HEK293 (cell line): ENCODE measurements around the gene DYNLRB1.

ENCODE experiments used
- GLI4 ChIP-seq: fragments of 450-650 bp; formaldehyde crosslinking; IDR thresholded peaks from 2 replicates; pipeline ENCODE4 v1.5.1; 2016; ENCODE audit warnings: missing biosample characterization, missing genetic modification characterization
- IKZF3 ChIP-seq: fragments of 450-650 bp; IDR thresholded peaks from 2 replicates; pipeline ENCODE4 v1.5.0; 2018; ENCODE audit warnings: missing biosample characterization, mild to moderate bottlenecking, missing genetic modification characterization, moderate library complexity
- KLF17 ChIP-seq: fragments of 450-650 bp; formaldehyde crosslinking; IDR thresholded peaks from 2 replicates; pipeline ENCODE4 v1.5.1; 2016; ENCODE audit warnings: missing biosample characterization, missing genetic modification characterization
- KLF9 ChIP-seq: fragments of 450-650 bp; formaldehyde crosslinking; IDR thresholded peaks from 2 replicates; pipeline ENCODE4 v1.5.1; 2016; ENCODE audit warnings: missing biosample characterization, missing genetic modification characterization, low read depth
- MYNN ChIP-seq: fragments of 450-650 bp; formaldehyde crosslinking; IDR thresholded peaks from 2 replicates; pipeline ENCODE4 v1.5.1; 2016; ENCODE audit warnings: missing biosample characterization, missing genetic modification characterization, borderline replicate concordance
- OSR2 ChIP-seq: fragments of 450-650 bp; formaldehyde crosslinking; IDR thresholded peaks from 2 replicates; pipeline ENCODE4 v1.5.1; 2016; ENCODE audit warnings: missing biosample characterization, missing genetic modification characterization
- PRDM10 ChIP-seq: fragments of 450-650 bp; formaldehyde crosslinking; IDR thresholded peaks from 2 replicates; pipeline ENCODE4 v1.5.1; 2016; ENCODE audit warnings: missing biosample characterization, missing genetic modification characterization
- TCF7L2 ChIP-seq: IDR thresholded peaks from 2 replicates; pipeline ENCODE4 v1.6.1; 2011; ENCODE audit warnings: low read depth, mild to moderate bottlenecking, inconsistent platforms, low read length, moderate library complexity, borderline replicate concordance
- WT1 ChIP-seq: fragments of 450-650 bp; formaldehyde crosslinking; IDR thresholded peaks from 2 replicates; pipeline ENCODE4 v1.5.1; 2016; ENCODE audit warnings: missing biosample characterization, missing genetic modification characterization
- ZBTB1 ChIP-seq: fragments of 450-650 bp; formaldehyde crosslinking; IDR thresholded peaks from 2 replicates; pipeline ENCODE4 v1.5.1; 2016; ENCODE audit warnings: missing biosample characterization, missing genetic modification characterization
- ZBTB48 ChIP-seq: fragments of 450-650 bp; formaldehyde crosslinking; IDR thresholded peaks from 2 replicates; pipeline ENCODE4 v1.5.1; 2016; ENCODE audit warnings: missing biosample characterization, missing genetic modification characterization
- ZEB2 ChIP-seq: fragments of 450-650 bp; formaldehyde crosslinking; IDR thresholded peaks from 2 replicates; pipeline ENCODE4 v1.5.1; 2016; ENCODE audit warnings: missing biosample characterization, missing genetic modification characterization
- ZNF112 ChIP-seq: fragments of 450-650 bp; formaldehyde crosslinking; IDR thresholded peaks from 2 replicates; pipeline ENCODE4 v1.5.0; 2017; ENCODE audit warnings: missing biosample characterization, missing genetic modification characterization
- ZNF140 ChIP-seq: fragments of 450-650 bp; formaldehyde crosslinking; IDR thresholded peaks from 2 replicates; pipeline ENCODE4 v1.5.1; 2016; ENCODE audit warnings: missing biosample characterization, missing genetic modification characterization
- ZNF169 ChIP-seq: fragments of 450-650 bp; formaldehyde crosslinking; IDR thresholded peaks from 2 replicates; pipeline ENCODE4 v1.5.1; 2016; ENCODE audit warnings: missing biosample characterization, missing genetic modification characterization
- ZNF211 ChIP-seq: fragments of 450-650 bp; formaldehyde crosslinking; IDR thresholded peaks from 2 replicates; pipeline ENCODE4 v1.5.1; 2016; ENCODE audit warnings: low read depth, missing biosample characterization, missing genetic modification characterization
- ZNF274 ChIP-seq, 2 experiments: fragments of 200-500 bp in 1 of 2; fragments of 450-650 bp in 1 of 2; sonication (Bioruptor generic) in 1 of 2; formaldehyde crosslinking in 1 of 2; IDR thresholded peaks; 2 replicates each; pipeline versions ENCODE4 v1.5.1 to v1.6.1; 2014 to 2016; ENCODE audit warnings: borderline replicate concordance in 1 of 2, inconsistent platforms in 1 of 2, low read length in 1 of 2, missing biosample characterization in 1 of 2, missing genetic modification characterization in 1 of 2
- ZNF324 ChIP-seq: fragments of 450-650 bp; formaldehyde crosslinking; IDR thresholded peaks from 2 replicates; pipeline ENCODE4 v1.5.1; 2016; ENCODE audit warnings: missing biosample characterization, missing genetic modification characterization
- ZNF501 ChIP-seq: fragments of 450-650 bp; formaldehyde crosslinking; IDR thresholded peaks from 2 replicates; pipeline ENCODE4 v1.5.1; 2016; ENCODE audit warnings: missing biosample characterization, missing genetic modification characterization
- ZNF518A ChIP-seq: fragments of 450-650 bp; formaldehyde crosslinking; conservative IDR thresholded peaks from 2 replicates; pipeline ENCODE4 v1.5.1; 2016; ENCODE audit warnings: low read depth, missing biosample characterization, missing genetic modification characterization
- ZNF548 ChIP-seq: fragments of 450-650 bp; formaldehyde crosslinking; IDR thresholded peaks from 2 replicates; pipeline ENCODE4 v1.5.1; 2016; ENCODE audit warnings: missing biosample characterization, missing genetic modification characterization
- ZNF549 ChIP-seq: fragments of 450-650 bp; IDR thresholded peaks from 2 replicates; pipeline ENCODE4 v1.5.1; 2018; ENCODE audit warnings: missing biosample characterization, missing genetic modification characterization, mild to moderate bottlenecking, inconsistent platforms, moderate library complexity
- ZNF571 ChIP-seq: fragments of 450-650 bp; formaldehyde crosslinking; IDR thresholded peaks from 2 replicates; pipeline ENCODE4 v1.5.0; 2017; ENCODE audit warnings: missing biosample characterization, missing genetic modification characterization
- ZNF596 ChIP-seq: fragments of 450-650 bp; IDR thresholded peaks from 2 replicates; pipeline ENCODE4 v1.5.0; 2018; ENCODE audit warnings: missing biosample characterization, mild to moderate bottlenecking, missing genetic modification characterization, moderate library complexity
- ZNF692 ChIP-seq: fragments of 450-650 bp; formaldehyde crosslinking; IDR thresholded peaks from 2 replicates; pipeline ENCODE4 v1.5.1; 2016; ENCODE audit warnings: missing biosample characterization, missing genetic modification characterization
- ZNF704 ChIP-seq: fragments of 450-650 bp; formaldehyde crosslinking; IDR thresholded peaks from 2 replicates; pipeline ENCODE4 v1.5.1; 2016; ENCODE audit warnings: missing biosample characterization, missing genetic modification characterization
- ZNF768 ChIP-seq: fragments of 450-650 bp; formaldehyde crosslinking; IDR thresholded peaks from 2 replicates; pipeline ENCODE4 v1.5.1; 2018; ENCODE audit warnings: missing biosample characterization, mild to moderate bottlenecking, missing genetic modification characterization
- ZSCAN23 ChIP-seq: fragments of 450-650 bp; formaldehyde crosslinking; IDR thresholded peaks from 2 replicates; pipeline ENCODE4 v1.5.1; 2016; ENCODE audit warnings: missing biosample characterization, missing genetic modification characterization

DYNLRB1 gene

GRCh38 chr20:34579191-34579978 is 63.2 kb downstream of the DYNLRB1 start (continued):
- TF ChIP-seq ZNF518A (tag by site-specific recombination) (no peak), ZNF704 (tag by site-specific recombination) (no peak), ZBTB48 (tag by site-specific recombination) (peak; percentile 40; the same call in 1 of the 2 replicates), PRDM10 (tag by site-specific recombination) (0 out of 2 replicates have a peak, but pooled peaks have one; percentile 21), ZSCAN23 (tag by site-specific recombination) (no peak), ZNF571 (tag by site-specific recombination) (no peak), KLF9 (no peak), ZNF692 (tag by site-specific recombination) (0 out of 2 replicates have a peak, but pooled peaks have one; percentile 33), ZEB2 (no peak), TCF7L2 (no peak), WT1 (tag by site-specific recombination) (no peak), ZNF596 (tag by site-specific recombination) (no peak), ZNF768 (tag by site-specific recombination) (no peak), ZNF140 (tag by site-specific recombination) (no peak), ZNF501 (no peak), ZBTB1 (tag by site-specific recombination) (no peak), ZNF112 (tag by site-specific recombination) (no peak), ZNF169 (tag by site-specific recombination) (no peak), OSR2 (tag by site-specific recombination) (no peak), KLF17 (tag by site-specific recombination) (0 out of 2 replicates have a peak, but pooled peaks have one; percentile 35), ZNF549 (tag by site-specific recombination) (no peak), MYNN (tag by site-specific recombination) (no peak), IKZF3 (tag by site-specific recombination) (no peak), ZNF324 (peak; percentile 66; the same call in 1 of the 2 replicates), ZNF548 (tag by site-specific recombination) (no peak), GLI4 (tag by site-specific recombination) (no peak), ZNF274 (IDR thresholded peaks at IDR 0.05; ENCODE audit: low read length) (no peak), ZNF274 (tag by site-specific recombination; IDR thresholded peaks at IDR 0.05; ENCODE audit: borderline replicate concordance) (no peak), ZNF211 (tag by site-specific recombination) (no peak)
